ENCODE results near the gene REXO4.

REXO4 gene

GRCh38 chr9:133389562-133389961, 28.2 kb downstream of the REXO4 start:
- Histone ChIP-seq H3K36me3 (ENCODE audit: insufficient read depth, low read length) (no peaks in the 10 kb centered on the region), H3K79me2 (ENCODE audit: insufficient read depth, low read length) (no peaks in the 10 kb centered on the region), H3K4me3 (ENCODE audit: low read length, poor library complexity, severe bottlenecking) (no peak overlapping the region), H3K4me1 (ENCODE audit: insufficient read depth, low read length, poor library complexity, severe bottlenecking) (no peaks in the 10 kb centered on the region), H4K20me1 (ENCODE audit: insufficient read depth, low read length, poor library complexity, severe bottlenecking) (no peaks in the 10 kb centered on the region), H3K4me2 (ENCODE audit: low read depth, low read length, poor library complexity, severe bottlenecking) (no peak overlapping the region), H3K9ac (ENCODE audit: low read depth, low read length, poor library complexity, severe bottlenecking) (no peak overlapping the region), H3K27me3 (ENCODE audit: insufficient read depth, low read length, poor library complexity, severe bottlenecking) (no peaks in the 10 kb centered on the region), H3K9me3 (ENCODE audit: insufficient read depth, low read depth, low read length) (no peaks in the 10 kb centered on the region), H3K9me2 (replicated peaks; ENCODE audit: low read depth, low read length) (no peaks in the 10 kb centered on the region), H3F3A (ENCODE audit: low read depth) (no peaks in the 10 kb centered on the region), H2AFZ (ENCODE audit: low read length) (no peak overlapping the region)
- TF ChIP-seq EZH2phosphoT487 (IDR thresholded peaks at IDR 0.05; ENCODE audit: borderline replicate concordance) = no peak
- no peak for TF ChIP-seq CTCF (conservative IDR thresholded peaks at IDR 0.05; ENCODE audit: low read length)

GRCh38 chr9:133389025-133389557, 28.7 kb downstream of the REXO4 start:
- H3K27me3 ChIP-seq (ENCODE audit: insufficient read depth, low read length, poor library complexity, severe bottlenecking) = no peaks in the 10 kb centered on the region
- no peaks in the 10 kb centered on the region for H3F3A ChIP-seq (ENCODE audit: low read depth)
- no peaks in the 10 kb centered on the region for H3K9me2 ChIP-seq (replicated peaks; ENCODE audit: low read depth, low read length)
- no peak overlapping the region for H3K9ac ChIP-seq (ENCODE audit: low read depth, low read length, poor library complexity, severe bottlenecking)
- no peak overlapping the region for H3K4me3 ChIP-seq (ENCODE audit: low read length, poor library complexity, severe bottlenecking)
- no peaks in the 10 kb centered on the region for H3K36me3 ChIP-seq (ENCODE audit: insufficient read depth, low read length)
- H3K9me3 ChIP-seq (ENCODE audit: insufficient read depth, low read depth, low read length) = no peaks in the 10 kb centered on the region
- H3K4me1 ChIP-seq (ENCODE audit: insufficient read depth, low read length, poor library complexity, severe bottlenecking) = no peaks in the 10 kb centered on the region
- H2AFZ ChIP-seq (ENCODE audit: low read length) = no peak overlapping the region
- TF ChIP-seq EZH2phosphoT487 (IDR thresholded peaks at IDR 0.05; ENCODE audit: borderline replicate concordance) (no peak), CTCF (conservative IDR thresholded peaks at IDR 0.05; ENCODE audit: low read length) (no peak)
- H3K4me2 ChIP-seq (ENCODE audit: low read depth, low read length, poor library complexity, severe bottlenecking) = no peak overlapping the region
- H4K20me1 ChIP-seq (ENCODE audit: insufficient read depth, low read length, poor library complexity, severe bottlenecking) = no peaks in the 10 kb centered on the region
- H3K79me2 ChIP-seq (ENCODE audit: insufficient read depth, low read length) = no peaks in the 10 kb centered on the region

GRCh38 chr9:133387680-133388079, 30.1 kb downstream of the REXO4 start:
- no peaks in the 10 kb centered on the region for H4K20me1 ChIP-seq (ENCODE audit: insufficient read depth, low read length, poor library complexity, severe bottlenecking)
- H3K4me1 ChIP-seq (ENCODE audit: insufficient read depth, low read length, poor library complexity, severe bottlenecking) = no peaks in the 10 kb centered on the region
- no peak overlapping the region for H3K4me2 ChIP-seq (ENCODE audit: low read depth, low read length, poor library complexity, severe bottlenecking)
- no peaks in the 10 kb centered on the region for H3F3A ChIP-seq (ENCODE audit: low read depth)
- no peaks in the 10 kb centered on the region for H3K9me3 ChIP-seq (ENCODE audit: insufficient read depth, low read depth, low read length)
- TF ChIP-seq CTCF (conservative IDR thresholded peaks at IDR 0.05; ENCODE audit: low read length) (no peak), EZH2phosphoT487 (IDR thresholded peaks at IDR 0.05; ENCODE audit: borderline replicate concordance) (no peak)
- H3K36me3 ChIP-seq (ENCODE audit: insufficient read depth, low read length) = no peaks in the 10 kb centered on the region
- H2AFZ ChIP-seq (ENCODE audit: low read length) = no peak overlapping the region
- no peak overlapping the region for H3K4me3 ChIP-seq (ENCODE audit: low read length, poor library complexity, severe bottlenecking)
- H3K9ac ChIP-seq (ENCODE audit: low read depth, low read length, poor library complexity, severe bottlenecking) = no peak overlapping the region
- H3K9me2 ChIP-seq (replicated peaks; ENCODE audit: low read depth, low read length) = no peaks in the 10 kb centered on the region
- H3K79me2 ChIP-seq (ENCODE audit: insufficient read depth, low read length) = no peaks in the 10 kb centered on the region
- H3K27me3 ChIP-seq (ENCODE audit: insufficient read depth, low read length, poor library complexity, severe bottlenecking) = no peaks in the 10 kb centered on the region
